K562 (cell line): ENCODE measurements around the gene FADS1. TPM values are rescaled to one million over a fixed set of nuclear protein-coding genes. Genes with fewer than 3 reads are reported as not detected.

Source experiments
- BCL6 ChIP-seq: fragments of 250-450 bp; sonication (Bioruptor Pico); IDR thresholded peaks from 2 replicates; pipeline ENCODE4 v1.4.0; 2020
- CHD2 ChIP-seq: IDR thresholded peaks from 2 replicates; pipeline ENCODE4 v1.6.1; 2011; ENCODE audit warnings: low read depth, low read length
- EP400 ChIP-seq: fragments of 450-650 bp; IDR thresholded peaks from 2 replicates; pipeline ENCODE4 v1.6.1; 2017; ENCODE audit warnings: antibody characterized with exemption, mild to moderate bottlenecking, moderate library complexity
- ERF ChIP-seq: fragments of 450-650 bp; formaldehyde crosslinking; IDR thresholded peaks from 2 replicates; pipeline ENCODE4 v1.4.0; 2020; ENCODE audit warnings: mild to moderate bottlenecking, mixed read lengths
- GMEB1 ChIP-seq: fragments of 250-450 bp; sonication (Bioruptor Pico); IDR thresholded peaks from 2 replicates; pipeline ENCODE4 v1.4.0; 2020; ENCODE audit warnings: mild to moderate bottlenecking
- ID3 ChIP-seq, 2 experiments: fragments of 250-450 bp in 1 of 2; fragments of 450-650 bp in 1 of 2; sonication (Bioruptor Pico) in 1 of 2; IDR thresholded peaks; 2 replicates each; pipeline versions ENCODE4 v1.6.1 to v1.8.0; 2016 to 2021; ENCODE audit warnings: mild to moderate bottlenecking in 2 of 2, moderate library complexity in 2 of 2, missing compliant biosample characterization in 1 of 2, missing genetic modification characterization in 1 of 2
- LARP7 ChIP-seq: fragments of 450-650 bp; IDR thresholded peaks from 2 replicates; pipeline ENCODE4 v1.6.1; 2016
- MTA3 ChIP-seq: fragments of 450-650 bp; formaldehyde crosslinking; IDR thresholded peaks from 2 replicates; pipeline ENCODE4 v1.6.1; 2017; ENCODE audit warnings: mild to moderate bottlenecking, borderline replicate concordance
- MYC ChIP-seq, 2 experiments: fragments of 250-450 bp in 1 of 2; sonication (Bioruptor Pico) in 1 of 2; IDR thresholded peaks; 2 replicates each; pipeline versions ENCODE4 v1.5.1 to v1.6.1; 2012 to 2021; ENCODE audit warnings: low read depth in 2 of 2, borderline replicate concordance in 1 of 2, improper control_type of control experiment in 1 of 2, low read length in 1 of 2, mild to moderate bottlenecking in 1 of 2, moderate library complexity in 1 of 2
- MYNN ChIP-seq, 2 experiments: sonication (generic); formaldehyde crosslinking in 1 of 2; IDR thresholded peaks; 2 replicates each; pipeline versions ENCODE4 v1.5.0 to v1.6.1; 2016 to 2020; ENCODE audit warnings: antibody characterized with exemption in 1 of 2, missing genetic modification reagents in 1 of 2
- NR1H2 ChIP-seq: sonication (generic); formaldehyde crosslinking; IDR thresholded peaks from 2 replicates; pipeline ENCODE4 v1.4.0; 2020; ENCODE audit warnings: mild to moderate bottlenecking, missing genetic modification reagents
- PHF8 ChIP-seq: fragments of 200-600 bp; sonication (generic); IDR thresholded peaks from 2 replicates; pipeline ENCODE4 v1.6.1; 2012; ENCODE audit warnings: mixed run types, mild to moderate bottlenecking, inconsistent platforms, low read length, moderate library complexity, borderline replicate concordance
- TCFL5 ChIP-seq: fragments of 250-450 bp; sonication (Bioruptor Pico); conservative IDR thresholded peaks from 2 replicates; pipeline ENCODE4 v1.6.1; 2021; ENCODE audit warnings: mild to moderate bottlenecking, moderate library complexity, matching md5 sums
- THRA ChIP-seq: fragments of 450-650 bp; IDR thresholded peaks from 2 replicates; pipeline ENCODE4 v1.6.1; 2017; ENCODE audit warnings: mild to moderate bottlenecking, moderate library complexity
- ZNF780A ChIP-seq: fragments of 250-450 bp; sonication (Bioruptor Pico); IDR thresholded peaks from 2 replicates; pipeline ENCODE4 v1.5.0; 2021; ENCODE audit warnings: mild to moderate bottlenecking
- polyA plus RNA-seq, 8 experiments: library from polyadenylated mRNA; depleted of rRNA in 4 of 8; stranded (reverse) in 5 of 8; unstranded in 3 of 8; fragments of >200 nt; fragmentation: Nextera tagmentation in 2 of 8; fragmentation: Illumina TruSeq in 1 of 8; extraction: Ambion mirVana in 2 of 8; extraction: Trizol in 1 of 8; gene quantifications; 2 replicates each; pipeline versions ENCODE4 v1.2.1 to v1.2.3, GENCODE V29; 2011 to 2014; ENCODE audit warnings: inconsistent platforms in 1 of 8, missing spikeins in 1 of 8
- total RNA-seq, 7 experiments: library from RNA; depleted of rRNA in 6 of 7; stranded (reverse); fragments of >200 nt in 6 of 7; fragmentation: Illumina TruSeq in 2 of 7; extraction: Trizol in 2 of 7; gene quantifications; 2 replicates each; pipeline versions ENCODE4 v1.2.1 to v1.2.3, GENCODE V29; 2011 to 2021; ENCODE audit warnings: low replicate concordance in 1 of 7

The FADS1 gene
- total and polyA plus RNA-seq, 9 of the 15 experiments (the other 6 are each of a cell fraction or from before 2014, with no cell fraction given) = 110 to 864 (median 364) TPM

GRCh38 chr11:61814958-61815789 lies 1.6 kb downstream of the FADS1 start (continued):
- TF ChIP-seq NR1H2 (CRISPR knock-in tag) (0 out of 2 replicates have a peak, but pooled peaks have one; percentile 58), ZNF780A (CRISPR knock-in tag) (peak; percentile 49; the same call in 1 of the 2 replicates), BCL6 (CRISPR knock-in tag) (no peak), LARP7 (peak; percentile 17; the same call in 1 of the 2 replicates), MYC (IDR thresholded peaks at IDR 0.05; ENCODE audit: low read depth, low read length) (peak; percentile 53; the same call in 1 of the 2 replicates), MYC (CRISPR knock-in tag; IDR thresholded peaks at IDR 0.05; ENCODE audit: borderline replicate concordance, low read depth) (peak; percentile 78), GMEB1 (peak; percentile 22; the same call in 1 of the 2 replicates), ID3 (CRISPR knock-in tag; IDR thresholded peaks at IDR 0.05) (0 out of 2 replicates have a peak, but pooled peaks have one; percentile 6), ID3 (tag; IDR thresholded peaks at IDR 0.05) (peak; percentile 66; the same call in 1 of the 2 replicates), THRA (no peak), CHD2 (0 out of 2 replicates have a peak, but pooled peaks have one; percentile 16), MTA3 (peak; percentile 70), EP400 (peak; percentile 77), TCFL5 (no peak), MYNN (IDR thresholded peaks at IDR 0.05) (no peak), MYNN (CRISPR knock-in tag; IDR thresholded peaks at IDR 0.05) (no peak), PHF8 (peak; percentile 67; the same call in 1 of the 2 replicates), ERF (peak; percentile 37; the same call in 1 of the 2 replicates)
